GM06990 (cell line): ENCODE measurements around the gene NHS.

Experiments used
- DNase-seq: peaks from one replicate; pipeline ENCODE4 v3.0.0-alpha.2; 2011; ENCODE audit not compliant: insufficient read length; ENCODE audit errors: extremely low read depth
- H3K27me3 ChIP-seq: replicated peaks from 2 replicates; pipeline ENCODE4 v1.6.0; 2011; ENCODE audit warnings: low read length; ENCODE audit not compliant: control insufficient read depth, insufficient read depth
- H3K36me3 ChIP-seq: 2 replicates; pipeline ENCODE4 v1.5.1; 2011; ENCODE audit warnings: low read length; ENCODE audit not compliant: control insufficient read depth, insufficient read depth
- H3K4me3 ChIP-seq: replicated peaks from 2 replicates; pipeline ENCODE4 v1.5.1; 2011; ENCODE audit warnings: low read depth, mild to moderate bottlenecking, control low read depth, low read length
- TF ChIP-seq, protein P1 (sequence below): IDR thresholded peaks from 2 replicates; pipeline ENCODE4 v1.5.1; 2011; ENCODE audit warnings: low read length, control low read depth, mild to moderate bottlenecking, inconsistent platforms; ENCODE audit not compliant: insufficient read depth, poor library complexity, severe bottlenecking

NHS gene

DNA sequence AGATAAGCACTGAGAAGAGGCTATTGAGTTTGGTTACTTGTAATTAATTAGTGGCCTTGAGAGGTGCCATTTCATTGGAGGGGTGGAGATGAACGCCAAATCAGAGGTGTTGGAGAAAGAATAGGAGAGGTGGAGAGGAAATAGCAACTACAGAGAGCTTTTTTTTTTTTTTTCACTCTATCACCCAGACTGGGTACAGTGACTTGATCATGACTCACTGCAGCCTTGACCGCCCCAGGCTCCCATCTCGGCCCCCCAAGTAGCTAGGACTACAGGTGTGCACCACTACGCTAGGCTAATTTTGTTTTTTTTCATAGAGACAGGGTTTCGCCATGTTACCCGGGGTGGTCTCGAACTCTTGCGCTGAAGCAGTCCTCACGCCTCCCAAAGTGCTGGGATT is 5.2 kb downstream of the NHS start:
- Histone ChIP-seq H3K27me3 (no peaks in the 10 kb centered on the region), H3K4me3 (no peak overlapping the region), H3K36me3 (no peaks in the 10 kb centered on the region)
- no peak for DNase-seq
- TF ChIP-seq, protein P1, sequence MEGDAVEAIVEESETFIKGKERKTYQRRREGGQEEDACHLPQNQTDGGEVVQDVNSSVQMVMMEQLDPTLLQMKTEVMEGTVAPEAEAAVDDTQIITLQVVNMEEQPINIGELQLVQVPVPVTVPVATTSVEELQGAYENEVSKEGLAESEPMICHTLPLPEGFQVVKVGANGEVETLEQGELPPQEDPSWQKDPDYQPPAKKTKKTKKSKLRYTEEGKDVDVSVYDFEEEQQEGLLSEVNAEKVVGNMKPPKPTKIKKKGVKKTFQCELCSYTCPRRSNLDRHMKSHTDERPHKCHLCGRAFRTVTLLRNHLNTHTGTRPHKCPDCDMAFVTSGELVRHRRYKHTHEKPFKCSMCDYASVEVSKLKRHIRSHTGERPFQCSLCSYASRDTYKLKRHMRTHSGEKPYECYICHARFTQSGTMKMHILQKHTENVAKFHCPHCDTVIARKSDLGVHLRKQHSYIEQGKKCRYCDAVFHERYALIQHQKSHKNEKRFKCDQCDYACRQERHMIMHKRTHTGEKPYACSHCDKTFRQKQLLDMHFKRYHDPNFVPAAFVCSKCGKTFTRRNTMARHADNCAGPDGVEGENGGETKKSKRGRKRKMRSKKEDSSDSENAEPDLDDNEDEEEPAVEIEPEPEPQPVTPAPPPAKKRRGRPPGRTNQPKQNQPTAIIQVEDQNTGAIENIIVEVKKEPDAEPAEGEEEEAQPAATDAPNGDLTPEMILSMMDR, result no peak

DNA sequence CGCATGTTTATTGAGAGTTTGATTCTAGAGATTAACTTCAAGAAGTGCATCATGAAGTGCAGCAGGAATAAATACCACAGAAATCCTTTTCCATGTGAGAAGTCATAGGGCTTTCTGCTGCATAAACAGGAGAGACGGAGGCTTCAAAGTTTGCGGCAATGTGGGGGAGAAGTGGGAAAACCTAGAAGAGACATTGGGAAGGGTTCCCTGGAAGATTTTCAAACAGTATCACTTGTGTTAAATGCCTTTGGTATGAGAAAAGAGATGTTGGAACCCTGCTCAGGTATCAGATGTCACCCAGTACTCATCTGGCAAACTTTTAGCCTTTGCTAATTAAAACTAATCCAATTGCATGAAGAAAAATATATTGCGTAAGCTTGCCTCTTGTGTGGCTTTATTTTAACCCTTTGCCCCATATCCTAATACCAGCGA is 15.4 kb downstream of the NHS start:
- no peak for DNase-seq
- H3K36me3 ChIP-seq, result no peaks in the 10 kb centered on the region
- H3K4me3 ChIP-seq, result no peak overlapping the region
- no peaks in the 10 kb centered on the region for H3K27me3 ChIP-seq
- TF ChIP-seq, protein P1, result no peak

DNA sequence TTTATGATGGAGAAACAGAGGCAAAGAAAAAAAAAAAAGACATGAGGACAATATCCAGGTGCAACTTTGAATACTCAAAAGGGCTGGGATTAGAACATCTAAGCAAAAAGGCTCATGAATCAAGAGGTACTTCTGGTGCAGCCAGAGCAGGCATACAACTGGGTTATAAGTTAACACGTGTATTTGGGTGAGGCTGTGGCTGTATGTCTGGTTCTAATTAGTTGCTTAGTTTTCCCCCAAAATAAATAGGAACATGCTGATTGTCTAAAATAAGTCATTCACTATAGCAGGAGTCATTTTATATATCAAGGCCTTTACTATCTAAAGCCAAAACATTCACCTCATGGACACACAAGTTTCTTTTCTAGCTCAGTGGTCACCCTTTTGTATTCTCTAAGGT is 20.2 kb downstream of the NHS start:
- no peak overlapping the region for H3K4me3 ChIP-seq
- H3K27me3 ChIP-seq, result no peaks in the 10 kb centered on the region
- no peaks in the 10 kb centered on the region for H3K36me3 ChIP-seq
- no peak for DNase-seq
- TF ChIP-seq, protein P1, result no peak

DNA sequence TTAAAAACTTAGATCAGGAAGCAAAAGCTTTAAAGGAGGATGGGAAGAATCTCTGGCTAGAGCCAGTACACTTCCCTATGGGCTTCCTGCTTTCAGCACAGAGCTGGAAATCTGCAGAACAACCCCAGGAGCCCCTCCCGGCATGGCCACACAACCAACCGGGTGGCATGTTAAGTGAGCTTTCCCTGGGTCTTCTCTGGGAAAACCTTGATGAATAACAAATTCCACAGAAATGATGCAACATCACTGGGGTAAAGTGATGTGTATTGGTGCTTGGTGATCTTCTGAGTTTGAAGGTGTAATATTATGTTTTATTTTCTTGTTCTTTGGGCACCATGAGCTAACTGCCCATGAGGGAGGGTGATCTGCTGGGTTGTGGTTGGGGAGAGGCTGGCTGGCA is 22.1 kb downstream of the NHS start:
- no peak for DNase-seq
- TF ChIP-seq, protein P1, result no peak
- H3K36me3 ChIP-seq, result no peaks in the 10 kb centered on the region
- H3K4me3 ChIP-seq, result no peak overlapping the region
- no peaks in the 10 kb centered on the region for H3K27me3 ChIP-seq

DNA sequence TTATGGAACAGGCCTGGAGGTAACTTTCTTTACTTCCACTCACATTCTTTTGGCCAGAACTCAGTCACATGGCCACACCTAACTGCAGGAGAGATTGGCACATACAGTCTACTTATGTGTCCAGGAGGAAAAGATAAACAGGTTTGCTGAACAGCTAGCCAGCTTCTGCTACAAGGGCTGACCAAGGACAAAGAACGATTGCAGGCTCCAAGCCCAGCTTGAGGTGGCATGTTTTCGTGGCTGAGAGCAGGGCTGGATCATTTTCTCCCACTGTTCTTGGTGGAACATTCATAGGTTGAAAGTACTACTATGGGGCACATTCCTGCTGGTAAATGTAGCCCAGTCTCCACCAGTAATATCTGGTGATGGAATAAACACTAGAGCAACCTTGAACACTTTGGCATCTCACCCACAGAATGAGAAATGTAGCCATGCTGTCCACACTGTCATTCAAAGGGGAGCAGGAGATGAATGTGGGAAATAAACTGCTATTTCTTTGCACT is 28.2 kb downstream of the NHS start:
- H3K36me3 ChIP-seq, result no peaks in the 10 kb centered on the region
- DNase-seq, result no peak
- H3K27me3 ChIP-seq, result no peaks in the 10 kb centered on the region; the same call in 1 of the 2 replicates
- TF ChIP-seq, protein P1, result no peak
- H3K4me3 ChIP-seq, result no peak overlapping the region

DNA sequence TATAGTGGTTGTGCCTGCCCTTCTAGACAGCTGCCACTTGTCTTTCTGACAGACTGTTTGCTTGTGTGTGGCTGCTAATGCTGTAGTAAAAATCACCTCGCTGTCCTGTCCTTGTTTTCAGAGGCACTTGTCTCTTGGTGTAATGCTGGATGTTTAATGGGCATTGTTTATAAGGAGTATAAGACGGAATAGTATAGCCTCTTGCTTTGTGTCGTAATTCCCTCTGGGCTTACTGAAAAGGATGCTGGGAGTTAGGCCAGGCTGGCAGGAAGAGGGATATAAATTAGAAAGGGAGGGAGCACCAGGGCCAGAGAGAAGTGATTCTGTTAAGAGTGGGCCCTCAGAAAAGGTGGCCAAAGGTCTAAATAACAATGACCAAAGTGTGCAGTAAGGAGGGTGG is 29.0 kb downstream of the NHS start:
- TF ChIP-seq, protein P1, result no peak
- Histone ChIP-seq H3K36me3 (no peaks in the 10 kb centered on the region), H3K27me3 (no peaks in the 10 kb centered on the region; the same call in 1 of the 2 replicates), H3K4me3 (no peak overlapping the region)
- DNase-seq, result no peak
